Activated gamma-delta T cell treated with Interleukin-2 at 50 U/mL for 16 hours (primary cell): Measurements from ENCODE around the gene CALHM2.

Experiments
- DNase-seq: peaks from one replicate; pipeline ENCODE4 v3.0.0-alpha.2; 2020

The CALHM2 gene

GRCh38 chr10:103475437-103475836, 23.3 kb upstream of the CALHM2 start:
- no peak for DNase-seq

GRCh38 chr10:103474077-103474476, 21.9 kb upstream of the CALHM2 start:
- DNase-seq, result no peak

GRCh38 chr10:103473261-103473671, 21.1 kb upstream of the CALHM2 start:
- no peak for DNase-seq

- no peak for DNase-seq
Observed at GRCh38 chr10:103472005-103472404, 19.8 kb upstream of the CALHM2 start.

GRCh38 chr10:103470761-103471653, 18.8 kb upstream of the CALHM2 start:
- DNase-seq, result peak; percentile 85

GRCh38 chr10:103469201-103469600, 17.0 kb upstream of the CALHM2 start:
- DNase-seq, result no peak

GRCh38 chr10:103467406-103467805, 15.2 kb upstream of the CALHM2 start:
- no peak for DNase-seq

- no peak for DNase-seq
Observed at GRCh38 chr10:103466734-103467133, 14.6 kb upstream of the CALHM2 start.

GRCh38 chr10:103465411-103466179, 13.4 kb upstream of the CALHM2 start:
- DNase-seq, result no peak

- DNase-seq, result no peak
Observed at GRCh38 chr10:103463499-103463898, 11.3 kb upstream of the CALHM2 start.

- no peak for DNase-seq
Observed at GRCh38 chr10:103459615-103460014, 7.4 kb upstream of the CALHM2 start.

GRCh38 chr10:103458720-103459119, 6.5 kb upstream of the CALHM2 start, which contains the start of gene CALHM1:
Gene CALHM1 (minus strand): TSS chr10:103458900. CDS start chr10:103458751, 149 bp downstream.
- no peak for DNase-seq

- no peak for DNase-seq
Observed at GRCh38 chr10:103457896-103458583, 5.9 kb upstream of the CALHM2 start.

- no peak for DNase-seq
Observed at GRCh38 chr10:103457176-103457712, 5.1 kb upstream of the CALHM2 start.

GRCh38 chr10:103456074-103456660, 4.0 kb upstream of the CALHM2 start:
- no peak for DNase-seq

- DNase-seq, result no peak
Observed at GRCh38 chr10:103455235-103455634, 3.1 kb upstream of the CALHM2 start.

GRCh38 chr10:103454026-103454425, 1.9 kb upstream of the CALHM2 start:
- DNase-seq, result no peak

GRCh38 chr10:103452506-103453230, 498 bp upstream of the CALHM2 start:
- DNase-seq, result no peak

- DNase-seq, result peak; percentile 53
Observed at GRCh38 chr10:103451091-103451813, 918 bp downstream of the CALHM2 start.

GRCh38 chr10:103450201-103450695, 1.9 kb downstream of the CALHM2 start:
- DNase-seq, result no peak
